OCI-LY7 (cell line): ENCODE results near the gene ADPGK. TPM values are rescaled to one million over a fixed set of nuclear protein-coding genes. Genes with fewer than 3 reads are reported as not detected.
A peak's percentile ranks its signal among the peaks of the same experiment; 100 is the strongest.

Experiments
- BruUV-seq: library from RNA; stranded (reverse); fragments of 400-500 nt; replicated peaks from 2 replicates; lab custom pipeline; 2021; lab: Mats Ljungman, UMichigan
- CTCF ChIA-PET: fragments of 300-600 bp; sonication (Branson Sonifier 250); formaldehyde crosslinking; loops from one replicate; lab custom pipeline; 2022; ENCODE audit warnings: antibody characterized with exemption; ENCODE audit not compliant: unreplicated experiment; lab: Charles Lee
- POLR2A ChIA-PET: fragments of 300-600 bp; sonication (Branson Sonifier 250); formaldehyde crosslinking; loops from one replicate; lab custom pipeline; 2022; ENCODE audit warnings: antibody characterized with exemption; lab: Charles Lee
- DNase-seq: peaks from one replicate; pipeline ENCODE4 v3.0.0-alpha.2; 2015; ENCODE audit warnings: low spot score
- H2AFZ ChIP-seq: fragments of 200-600 bp; sonication (generic), shearing (Covaris generic); 2 replicates; pipeline ENCODE4 v1.6.1; 2014; ENCODE audit warnings: mild to moderate bottlenecking, antibody characterized with exemption, low read length, moderate library complexity
- H3K27ac ChIP-seq: fragments of 200-600 bp; sonication (generic); 2 replicates; pipeline ENCODE4 v1.5.1; 2014; ENCODE audit warnings: mixed run types, low read depth, mild to moderate bottlenecking, moderate library complexity, low read length, inconsistent platforms; ENCODE audit not compliant: poor library complexity, severe bottlenecking
- H3K36me3 ChIP-seq: fragments of 200-600 bp; sonication (generic); 2 replicates; pipeline ENCODE4 v1.6.1; 2014; ENCODE audit warnings: mild to moderate bottlenecking, antibody characterized with exemption, low read length, moderate library complexity, mixed read lengths; ENCODE audit not compliant: insufficient read depth
- H3K4me1 ChIP-seq: fragments of 200-600 bp; sonication (generic); 2 replicates; pipeline ENCODE4 v1.5.1; 2014; ENCODE audit warnings: mild to moderate bottlenecking, low read length; ENCODE audit not compliant: insufficient read depth, poor library complexity, severe bottlenecking
- H3K4me2 ChIP-seq: fragments of 200-600 bp; sonication (generic); 2 replicates; pipeline ENCODE4 v1.6.1; 2014; ENCODE audit warnings: mild to moderate bottlenecking, low read length
- H3K4me3 ChIP-seq: fragments of 200-600 bp; sonication (generic); 2 replicates; pipeline ENCODE4 v1.5.1; 2014; ENCODE audit warnings: mild to moderate bottlenecking, low read depth, low read length; ENCODE audit not compliant: poor library complexity, severe bottlenecking
- H3K79me2 ChIP-seq: fragments of 200-600 bp; sonication (generic); 2 replicates; pipeline ENCODE4 v1.6.1; 2016; ENCODE audit warnings: low read depth, mild to moderate bottlenecking, low read length, moderate library complexity, mixed read lengths; ENCODE audit not compliant: insufficient read depth
- H3K9me2 ChIP-seq: fragments of 200-600 bp; sonication (generic); 2 replicates; pipeline ENCODE4 v1.6.1; 2016; ENCODE audit warnings: mild to moderate bottlenecking, low read length, mixed read lengths; ENCODE audit not compliant: insufficient read depth
- H3K9me3 ChIP-seq: fragments of 200-600 bp; sonication (generic); 2 replicates; pipeline ENCODE4 v1.6.1; 2014; ENCODE audit warnings: mild to moderate bottlenecking, mixed run types, low read length, mixed read lengths
- H4K20me1 ChIP-seq: fragments of 200-600 bp; sonication (generic); 2 replicates; pipeline ENCODE4 v1.6.1; 2014; ENCODE audit warnings: mild to moderate bottlenecking, antibody characterized with exemption, low read length, moderate library complexity, mixed read lengths; ENCODE audit not compliant: insufficient read depth
- CTCF ChIP-seq: fragments of 200-600 bp; sonication (generic); conservative IDR thresholded peaks from 2 replicates; pipeline ENCODE4 v1.5.1; 2014; ENCODE audit warnings: mild to moderate bottlenecking, antibody characterized with exemption, low read length, moderate library complexity, mixed read lengths
- EZH2phosphoT487 ChIP-seq: fragments of 200-600 bp; sonication (generic); IDR thresholded peaks from 2 replicates; pipeline ENCODE4 v1.6.1; 2018; ENCODE audit warnings: low read depth, borderline replicate concordance, mild to moderate bottlenecking, mixed run types, antibody characterized with exemption, low read length, moderate library complexity, mixed read lengths
- intact Hi-C: fragments of 100-400 bp; cut with micrococcal nuclease; formaldehyde crosslinking; loops from one replicate; pipeline ENCODE4 v1.10.0; 2022; ENCODE audit not compliant: unreplicated experiment
- total RNA-seq, 2 experiments: library from RNA; depleted of rRNA in 1 of 2; stranded (reverse); fragments of >200 nt in 1 of 2; shearing (Covaris generic) in 1 of 2; gene quantifications; 2 replicates each; pipeline ENCODE4 v1.2.3, GENCODE V29; 2014 to 2022

The ADPGK gene
- total RNA-seq, 2 experiments from 2014 or later: 74.9 to 86.8 TPM

DNA sequence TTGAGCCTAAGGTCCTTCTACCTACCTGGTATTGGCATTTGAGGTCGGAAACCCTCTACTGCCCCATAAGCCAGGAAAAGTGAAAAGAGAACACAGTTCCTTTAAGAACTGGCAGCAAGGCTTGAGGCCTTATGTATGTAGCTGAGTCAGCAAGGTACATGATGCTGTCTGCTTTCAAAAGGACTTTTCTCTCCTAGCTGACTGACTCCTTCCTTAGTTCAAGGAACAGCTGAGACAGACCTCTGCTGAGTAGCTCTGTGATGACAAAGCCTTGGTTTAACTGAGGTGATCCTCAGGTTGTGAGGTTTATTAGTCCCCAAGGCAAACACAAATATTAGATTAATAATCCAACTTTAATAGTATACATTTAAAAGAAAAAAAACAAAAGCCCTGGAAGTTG, 45.8 kb downstream of the ADPGK start:
- no peak overlapping the region for H3K4me2 ChIP-seq
- BruUV-seq: TSS peak; percentile 37
- no peak overlapping the region for H3K4me3 ChIP-seq
- no peaks in the 10 kb centered on the region for H3K9me2 ChIP-seq
- no peak overlapping the region for H2AFZ ChIP-seq
- H4K20me1 ChIP-seq: no peaks in the 10 kb centered on the region
- H3K79me2 ChIP-seq: no peaks in the 10 kb centered on the region
- H3K4me1 ChIP-seq: peaks cover 22% of the 10 kb centered on the region
- intact Hi-C loops: no loop called here
- TF ChIP-seq CTCF: no peak
- no peak for TF ChIP-seq EZH2phosphoT487
- ChIA-PET CTCF (no interaction called here), POLR2A (no interaction called here)
- DNase-seq: no peak
- no peaks in the 10 kb centered on the region; the same call in 1 of the 2 replicates for H3K9me3 ChIP-seq
- no peak overlapping the region for H3K27ac ChIP-seq
- peaks cover 64% of the 10 kb centered on the region for H3K36me3 ChIP-seq

GRCh38 chr15:72737061-72737460, 46.5 kb downstream of the ADPGK start:
- BruUV-seq: no TSS peak
- no peak for DNase-seq
- H3K4me2 ChIP-seq: no peak overlapping the region
- peaks cover 60% of the 10 kb centered on the region for H3K36me3 ChIP-seq
- no peaks in the 10 kb centered on the region for H3K79me2 ChIP-seq
- ChIA-PET CTCF (no interaction called here), POLR2A (no interaction called here)
- H2AFZ ChIP-seq: no peak overlapping the region
- no peak overlapping the region for H3K27ac ChIP-seq
- H3K4me1 ChIP-seq: peaks cover 22% of the 10 kb centered on the region
- intact Hi-C loops: no loop called here
- no peak for TF ChIP-seq CTCF
- TF ChIP-seq EZH2phosphoT487: no peak
- H3K9me3 ChIP-seq: no peaks in the 10 kb centered on the region; the same call in 1 of the 2 replicates
- H3K9me2 ChIP-seq: no peaks in the 10 kb centered on the region
- no peak overlapping the region for H3K4me3 ChIP-seq
- H4K20me1 ChIP-seq: no peaks in the 10 kb centered on the region

DNA sequence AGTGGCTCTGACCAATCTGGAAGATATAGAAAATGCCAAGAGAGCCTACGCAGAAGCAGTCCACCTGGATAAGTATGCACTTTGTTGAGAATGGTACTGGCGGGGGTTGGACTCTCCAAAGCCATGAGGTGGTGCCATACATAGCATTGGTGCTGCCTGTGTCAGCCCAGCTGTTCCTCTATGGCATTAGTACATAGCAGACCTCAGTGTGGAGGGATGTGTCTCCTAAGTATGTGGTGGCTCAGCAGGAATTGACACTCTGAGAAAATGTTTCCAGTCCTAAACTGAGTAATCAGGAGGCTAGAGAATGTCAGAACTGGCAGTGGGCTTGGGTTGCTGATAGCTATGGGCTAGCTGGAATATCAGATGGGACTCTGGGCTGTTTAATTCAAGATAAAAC, 48.4 kb downstream of the ADPGK start:
- CTCF ChIA-PET: no interaction called here

More for the DNA sequence above, 48.4 kb downstream of the ADPGK start:
- BruUV-seq: no TSS peak
- intact Hi-C loops: no loop called here
- DNase-seq: no peak
- peaks cover 12% of the 10 kb centered on the region for H3K4me1 ChIP-seq
- H3K9me3 ChIP-seq: no peaks in the 10 kb centered on the region
- H3K79me2 ChIP-seq: no peaks in the 10 kb centered on the region
- H3K9me2 ChIP-seq: no peaks in the 10 kb centered on the region
- peaks cover 58% of the 10 kb centered on the region for H3K36me3 ChIP-seq
- H4K20me1 ChIP-seq: no peaks in the 10 kb centered on the region
- POLR2A ChIA-PET: no interaction called here
- TF ChIP-seq EZH2phosphoT487 (no peak), CTCF (no peak)
- H2AFZ ChIP-seq: no peak overlapping the region
- H3K4me2 ChIP-seq: no peak overlapping the region
- no peak overlapping the region for H3K4me3 ChIP-seq
- H3K27ac ChIP-seq: no peak overlapping the region
